OCI-LY7 (cell line): ENCODE measurements around the gene SMYD3. TPM values are rescaled to one million over a fixed set of nuclear protein-coding genes. Genes with fewer than 3 reads are reported as not detected.

Experiments used
- BruUV-seq: library from RNA; stranded (reverse); fragments of 400-500 nt; replicated peaks from 2 replicates; lab custom pipeline; 2021; lab: Mats Ljungman, UMichigan
- CTCF ChIA-PET: fragments of 300-600 bp; sonication (Branson Sonifier 250); formaldehyde crosslinking; loops from one replicate; lab custom pipeline; 2022; ENCODE audit warnings: antibody characterized with exemption; ENCODE audit not compliant: unreplicated experiment; lab: Charles Lee
- POLR2A ChIA-PET: fragments of 300-600 bp; sonication (Branson Sonifier 250); formaldehyde crosslinking; loops from one replicate; lab custom pipeline; 2022; ENCODE audit warnings: antibody characterized with exemption; lab: Charles Lee
- DNase-seq: peaks from one replicate; pipeline ENCODE4 v3.0.0-alpha.2; 2015; ENCODE audit warnings: low spot score
- H2AFZ ChIP-seq: fragments of 200-600 bp; sonication (generic), shearing (Covaris generic); 2 replicates; pipeline ENCODE4 v1.6.1; 2014; ENCODE audit warnings: mild to moderate bottlenecking, antibody characterized with exemption, low read length, moderate library complexity
- H3K27ac ChIP-seq: fragments of 200-600 bp; sonication (generic); 2 replicates; pipeline ENCODE4 v1.5.1; 2014; ENCODE audit warnings: mixed run types, low read depth, mild to moderate bottlenecking, moderate library complexity, low read length, inconsistent platforms; ENCODE audit not compliant: poor library complexity, severe bottlenecking
- H3K36me3 ChIP-seq: fragments of 200-600 bp; sonication (generic); 2 replicates; pipeline ENCODE4 v1.6.1; 2014; ENCODE audit warnings: mild to moderate bottlenecking, antibody characterized with exemption, low read length, moderate library complexity, mixed read lengths; ENCODE audit not compliant: insufficient read depth
- H3K4me1 ChIP-seq: fragments of 200-600 bp; sonication (generic); 2 replicates; pipeline ENCODE4 v1.5.1; 2014; ENCODE audit warnings: mild to moderate bottlenecking, low read length; ENCODE audit not compliant: insufficient read depth, poor library complexity, severe bottlenecking
- H3K4me2 ChIP-seq: fragments of 200-600 bp; sonication (generic); 2 replicates; pipeline ENCODE4 v1.6.1; 2014; ENCODE audit warnings: mild to moderate bottlenecking, low read length
- H3K4me3 ChIP-seq: fragments of 200-600 bp; sonication (generic); 2 replicates; pipeline ENCODE4 v1.5.1; 2014; ENCODE audit warnings: mild to moderate bottlenecking, low read depth, low read length; ENCODE audit not compliant: poor library complexity, severe bottlenecking
- H3K79me2 ChIP-seq: fragments of 200-600 bp; sonication (generic); 2 replicates; pipeline ENCODE4 v1.6.1; 2016; ENCODE audit warnings: low read depth, mild to moderate bottlenecking, low read length, moderate library complexity, mixed read lengths; ENCODE audit not compliant: insufficient read depth
- H3K9me2 ChIP-seq: fragments of 200-600 bp; sonication (generic); 2 replicates; pipeline ENCODE4 v1.6.1; 2016; ENCODE audit warnings: mild to moderate bottlenecking, low read length, mixed read lengths; ENCODE audit not compliant: insufficient read depth
- H3K9me3 ChIP-seq: fragments of 200-600 bp; sonication (generic); 2 replicates; pipeline ENCODE4 v1.6.1; 2014; ENCODE audit warnings: mild to moderate bottlenecking, mixed run types, low read length, mixed read lengths
- H4K20me1 ChIP-seq: fragments of 200-600 bp; sonication (generic); 2 replicates; pipeline ENCODE4 v1.6.1; 2014; ENCODE audit warnings: mild to moderate bottlenecking, antibody characterized with exemption, low read length, moderate library complexity, mixed read lengths; ENCODE audit not compliant: insufficient read depth
- EZH2phosphoT487 ChIP-seq: fragments of 200-600 bp; sonication (generic); IDR thresholded peaks from 2 replicates; pipeline ENCODE4 v1.6.1; 2018; ENCODE audit warnings: low read depth, borderline replicate concordance, mild to moderate bottlenecking, mixed run types, antibody characterized with exemption, low read length, moderate library complexity, mixed read lengths
- intact Hi-C: fragments of 100-400 bp; cut with micrococcal nuclease; formaldehyde crosslinking; loops from one replicate; pipeline ENCODE4 v1.10.0; 2022; ENCODE audit not compliant: unreplicated experiment
- total RNA-seq, 2 experiments: library from RNA; depleted of rRNA in 1 of 2; stranded (reverse); fragments of >200 nt in 1 of 2; shearing (Covaris generic) in 1 of 2; gene quantifications; 2 replicates each; pipeline ENCODE4 v1.2.3, GENCODE V29; 2014 to 2022
- TF ChIP-seq, protein P1 (sequence below): fragments of 200-600 bp; sonication (generic); conservative IDR thresholded peaks from 2 replicates; pipeline ENCODE4 v1.5.1; 2014; ENCODE audit warnings: mild to moderate bottlenecking, antibody characterized with exemption, low read length, moderate library complexity, mixed read lengths

The SMYD3 gene
- total RNA-seq, 2 experiments from 2014 or later = 28.9 to 34.5 TPM

DNA sequence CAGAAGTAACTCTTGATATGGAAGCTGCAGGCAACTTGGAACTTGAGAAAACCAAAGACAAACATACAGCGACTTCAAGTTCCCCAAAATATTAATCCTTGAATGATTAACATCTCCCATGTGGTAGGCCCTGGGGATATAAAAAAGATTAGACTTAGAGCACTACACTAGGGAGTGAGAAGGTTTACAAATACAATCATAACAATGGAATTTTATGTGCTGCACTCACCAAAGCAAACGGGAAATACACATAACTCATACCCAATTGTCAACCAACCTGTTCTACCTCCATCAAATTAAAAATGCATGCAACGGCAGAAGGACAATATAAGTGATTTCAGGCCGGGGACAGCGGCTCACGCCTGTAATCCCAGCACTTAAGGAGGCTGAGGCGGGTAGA lies 3.7 kb downstream of the SMYD3 start:
- H3K79me2 ChIP-seq = no peaks in the 10 kb centered on the region
- H3K4me1 ChIP-seq = peaks cover 13% of the 10 kb centered on the region
- no peaks in the 10 kb centered on the region for H3K9me2 ChIP-seq
- DNase-seq = no peak
- ChIA-PET POLR2A (no interaction called here), CTCF (no interaction called here)
- H2AFZ ChIP-seq = no peak overlapping the region
- TSS peak; percentile 40 for BruUV-seq
- no peaks in the 10 kb centered on the region for H3K36me3 ChIP-seq
- no peak overlapping the region for H3K4me3 ChIP-seq
- TF ChIP-seq EZH2phosphoT487 = no peak
- TF ChIP-seq, protein P1, sequence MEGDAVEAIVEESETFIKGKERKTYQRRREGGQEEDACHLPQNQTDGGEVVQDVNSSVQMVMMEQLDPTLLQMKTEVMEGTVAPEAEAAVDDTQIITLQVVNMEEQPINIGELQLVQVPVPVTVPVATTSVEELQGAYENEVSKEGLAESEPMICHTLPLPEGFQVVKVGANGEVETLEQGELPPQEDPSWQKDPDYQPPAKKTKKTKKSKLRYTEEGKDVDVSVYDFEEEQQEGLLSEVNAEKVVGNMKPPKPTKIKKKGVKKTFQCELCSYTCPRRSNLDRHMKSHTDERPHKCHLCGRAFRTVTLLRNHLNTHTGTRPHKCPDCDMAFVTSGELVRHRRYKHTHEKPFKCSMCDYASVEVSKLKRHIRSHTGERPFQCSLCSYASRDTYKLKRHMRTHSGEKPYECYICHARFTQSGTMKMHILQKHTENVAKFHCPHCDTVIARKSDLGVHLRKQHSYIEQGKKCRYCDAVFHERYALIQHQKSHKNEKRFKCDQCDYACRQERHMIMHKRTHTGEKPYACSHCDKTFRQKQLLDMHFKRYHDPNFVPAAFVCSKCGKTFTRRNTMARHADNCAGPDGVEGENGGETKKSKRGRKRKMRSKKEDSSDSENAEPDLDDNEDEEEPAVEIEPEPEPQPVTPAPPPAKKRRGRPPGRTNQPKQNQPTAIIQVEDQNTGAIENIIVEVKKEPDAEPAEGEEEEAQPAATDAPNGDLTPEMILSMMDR = no peak
- intact Hi-C loops = no loop called here
- no peak overlapping the region for H3K4me2 ChIP-seq
- H4K20me1 ChIP-seq = no peaks in the 10 kb centered on the region
- H3K27ac ChIP-seq = no peak overlapping the region
- H3K9me3 ChIP-seq = no peaks in the 10 kb centered on the region

DNA sequence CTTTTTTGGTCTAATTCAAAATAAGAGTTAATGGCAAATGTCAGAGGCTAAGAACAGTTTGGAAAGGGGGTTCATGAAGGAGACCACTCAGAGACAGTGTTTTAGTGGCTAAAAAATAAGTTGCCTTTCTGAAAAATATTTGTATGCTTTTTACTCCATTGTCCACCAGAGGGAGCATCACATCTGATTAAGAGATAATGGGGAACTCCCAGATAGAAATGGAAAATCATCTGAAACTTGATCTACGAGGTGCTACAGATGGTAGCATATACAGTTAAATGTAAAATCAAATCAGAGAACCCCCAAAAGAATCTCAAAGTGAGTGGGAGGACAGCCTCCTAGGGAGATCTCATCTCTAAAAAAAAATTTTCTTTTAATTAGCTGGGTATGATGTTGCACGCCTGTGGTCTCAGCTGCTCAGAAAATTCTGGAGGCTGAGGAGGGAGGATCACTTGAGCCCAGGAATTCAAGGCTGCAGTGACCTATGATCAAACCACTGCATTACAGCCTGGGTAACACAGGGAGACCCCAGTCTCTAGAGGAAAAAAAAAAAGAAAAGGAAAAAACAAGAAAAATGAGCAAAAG lies 9.7 kb downstream of the SMYD3 start:
- Histone ChIP-seq H4K20me1 (no peaks in the 10 kb centered on the region), H3K27ac (no peak overlapping the region), H3K36me3 (no peaks in the 10 kb centered on the region), H3K9me2 (no peaks in the 10 kb centered on the region), H3K4me1 (peaks cover 4% of the 10 kb centered on the region), H3K4me2 (no peak overlapping the region), H3K79me2 (no peaks in the 10 kb centered on the region), H3K4me3 (no peak overlapping the region), H2AFZ (no peak overlapping the region), H3K9me3 (no peaks in the 10 kb centered on the region)
- TF ChIP-seq EZH2phosphoT487 = no peak
- TF ChIP-seq, protein P1 = peak; percentile 95
- intact Hi-C loops = loop anchor here (1.0 to 2.0 kb wide), 3 partner anchors 71 to 257 kb away; no protein-coding TSS in a partner anchor
- peak; percentile 83 for DNase-seq
- ChIA-PET CTCF (no interaction called here), POLR2A (interaction anchor here (0.6 to 0.9 kb wide), 2 partner anchors 11 to 132 kb away, joined by 3 read pairs; no protein-coding TSS in a partner anchor)
- no TSS peak for BruUV-seq

DNA sequence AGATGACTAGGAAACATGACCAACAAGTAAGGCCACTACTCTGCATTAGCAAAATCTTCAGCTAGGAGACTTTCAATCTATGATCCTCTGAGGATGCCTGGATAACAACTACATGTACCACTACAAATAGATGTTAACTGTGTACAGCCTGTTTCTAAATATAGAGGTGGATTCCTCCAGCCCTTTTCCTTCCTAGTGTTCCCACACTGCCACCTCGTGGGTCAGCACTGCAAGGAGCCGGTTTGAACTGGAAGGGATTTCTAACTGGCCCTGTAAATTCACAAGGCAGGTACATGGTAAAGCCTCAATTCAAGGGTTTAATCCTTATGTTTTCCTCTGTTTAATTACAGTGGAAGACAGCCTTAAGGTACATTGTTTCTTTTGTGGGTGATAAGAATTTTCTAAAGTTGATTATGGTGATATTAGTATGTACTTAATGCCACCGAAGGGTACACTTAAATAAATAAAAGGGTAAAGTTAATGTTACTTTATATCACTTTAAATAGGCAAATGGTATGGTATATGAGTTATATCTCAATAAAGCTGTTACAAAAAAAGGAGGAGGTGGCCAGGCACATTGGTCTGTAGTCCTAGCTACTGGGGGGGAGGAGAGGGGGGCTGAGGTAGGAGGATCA lies 14.4 kb downstream of the SMYD3 start:
- intact Hi-C loops = no loop called here
- Histone ChIP-seq H4K20me1 (no peaks in the 10 kb centered on the region; the same call in 1 of the 2 replicates), H3K4me3 (no peak overlapping the region), H3K36me3 (no peaks in the 10 kb centered on the region), H3K79me2 (no peaks in the 10 kb centered on the region), H3K4me2 (no peak overlapping the region), H3K9me3 (no peaks in the 10 kb centered on the region), H3K4me1 (peaks cover 3% of the 10 kb centered on the region), H3K27ac (no peak overlapping the region), H3K9me2 (no peaks in the 10 kb centered on the region), H2AFZ (no peak overlapping the region)
- no TSS peak for BruUV-seq
- DNase-seq = peak; percentile 23
- TF ChIP-seq, protein P1 = peak; percentile 79
- TF ChIP-seq EZH2phosphoT487 = no peak
- ChIA-PET POLR2A (no interaction called here), CTCF (no interaction called here)
